T-helper 1 cell (primary cell): ENCODE data around the gene PCDHB7.
"Not testable (repeated sequence)": the region's sequence is repeated elsewhere in the genome, so short reads cannot be mapped to it uniquely, and the experiment has no call there.

Source experiments
- DNase-seq, 5 donors: peaks; one replicate each; pipeline ENCODE4 v3.0.0-alpha.2; 2012 to 2020

PCDHB7 gene

DNA sequence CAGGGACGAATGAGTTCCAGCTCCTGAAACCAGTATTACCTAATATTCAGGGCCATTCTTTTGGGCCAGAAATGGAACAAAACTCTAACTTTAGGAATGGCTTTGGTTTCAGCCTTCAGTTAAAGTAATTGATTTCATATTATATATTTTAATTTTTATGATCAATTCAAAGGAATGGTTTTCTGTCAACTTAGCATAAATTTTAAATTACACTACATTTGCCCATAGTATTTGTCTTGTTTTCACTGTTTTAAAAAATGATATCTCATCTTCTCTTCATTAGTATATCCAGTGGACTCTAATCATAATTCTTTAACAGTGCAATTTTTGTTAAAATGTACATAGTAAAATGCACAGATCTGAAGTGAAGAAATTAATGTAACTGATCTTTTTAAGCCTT, 7.9 kb downstream of the PCDHB7 start:
- DNase-seq = no peak

DNA sequence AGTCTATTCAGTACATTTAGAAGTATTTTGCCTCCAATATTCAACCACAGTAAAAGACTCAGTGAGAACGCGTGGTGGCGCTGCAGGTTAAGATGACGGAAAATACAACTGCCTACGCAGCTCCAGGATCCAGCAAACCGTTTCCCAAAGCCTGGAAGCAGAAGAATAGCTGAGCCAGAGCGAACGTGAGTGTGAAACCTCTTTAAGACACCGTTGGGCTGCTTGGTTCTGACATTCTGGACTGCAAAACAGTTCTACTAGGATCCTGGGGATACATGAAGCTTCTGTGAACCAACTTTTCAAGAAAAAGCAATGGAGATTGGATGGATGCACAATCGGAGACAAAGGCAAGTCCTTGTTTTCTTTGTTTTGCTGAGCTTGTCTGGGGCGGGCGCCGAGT, 9.8 kb downstream of the PCDHB7 start, which contains the start of gene PCDHB16:
TSS of gene PCDHB16 (plus strand) at position 140 of the 400 bp plus-strand sequence. CDS start at position 313, 173 bp downstream.
- no peak for DNase-seq

DNA sequence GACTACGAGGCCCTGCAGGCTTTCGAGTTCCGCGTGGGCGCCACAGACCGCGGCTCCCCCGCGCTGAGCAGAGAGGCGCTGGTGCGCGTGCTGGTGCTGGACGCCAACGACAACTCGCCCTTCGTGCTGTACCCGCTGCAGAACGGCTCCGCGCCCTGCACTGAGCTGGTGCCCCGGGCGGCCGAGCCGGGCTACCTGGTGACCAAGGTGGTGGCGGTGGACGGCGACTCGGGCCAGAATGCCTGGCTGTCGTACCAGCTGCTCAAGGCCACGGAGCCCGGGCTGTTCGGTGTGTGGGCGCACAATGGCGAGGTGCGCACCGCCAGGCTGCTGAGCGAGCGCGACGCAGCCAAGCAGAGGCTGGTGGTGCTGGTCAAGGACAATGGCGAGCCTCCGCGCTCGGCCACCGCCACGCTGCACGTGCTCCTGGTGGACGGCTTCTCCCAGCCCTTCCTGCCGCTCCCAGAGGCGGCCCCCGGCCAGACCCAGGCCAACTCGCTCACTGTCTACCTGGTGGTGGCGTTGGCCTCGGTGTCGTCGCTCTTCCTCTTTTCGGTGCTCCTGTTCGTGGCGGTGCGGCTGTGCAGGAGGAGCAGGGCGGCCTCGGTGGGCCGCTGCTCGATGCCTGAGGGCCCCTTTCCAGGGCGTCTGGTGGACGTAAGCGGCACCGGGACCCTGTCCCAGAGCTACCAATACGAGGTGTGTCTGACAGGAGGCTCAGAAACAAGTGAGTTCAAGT, 11.8 kb downstream of the PCDHB7 start:
- not testable (repeated sequence) for DNase-seq

DNA sequence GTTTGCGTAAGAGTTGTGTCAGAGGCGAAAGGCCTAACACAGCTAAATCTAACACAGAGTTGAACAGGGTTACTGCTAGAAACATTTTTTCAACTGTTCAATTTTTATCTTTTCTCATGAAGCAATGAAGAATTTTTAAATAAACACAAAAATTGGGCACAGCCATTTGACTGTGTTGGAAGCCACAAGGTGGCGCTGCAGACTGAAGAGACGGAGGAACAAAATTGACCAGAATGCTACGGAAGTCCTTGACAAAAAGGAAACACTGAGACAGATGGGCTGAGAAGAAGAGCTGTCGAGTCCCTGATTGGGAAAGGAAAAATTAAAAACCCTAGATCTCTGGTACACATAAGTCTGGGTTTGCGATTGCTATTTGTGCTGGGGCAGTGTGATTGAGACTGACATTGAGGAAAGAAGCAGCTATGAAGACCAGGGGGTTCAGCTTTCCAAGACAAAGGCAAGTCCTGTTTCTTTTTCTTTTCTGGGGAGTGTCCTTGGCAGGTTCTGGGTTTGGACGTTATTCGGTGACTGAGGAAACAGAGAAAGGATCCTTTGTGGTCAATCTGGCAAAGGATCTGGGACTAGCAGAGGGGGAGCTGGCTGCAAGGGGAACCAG, 14.6 kb downstream of the PCDHB7 start, which contains the start of gene PCDHB9:
TSS of gene PCDHB9 (plus strand) at position 265 of the 616 bp plus-strand sequence. CDS start at position 423, 158 bp downstream.
- peak in 3 of 5 donors; percentile 2 to 14 (median 11) for DNase-seq

DNA sequence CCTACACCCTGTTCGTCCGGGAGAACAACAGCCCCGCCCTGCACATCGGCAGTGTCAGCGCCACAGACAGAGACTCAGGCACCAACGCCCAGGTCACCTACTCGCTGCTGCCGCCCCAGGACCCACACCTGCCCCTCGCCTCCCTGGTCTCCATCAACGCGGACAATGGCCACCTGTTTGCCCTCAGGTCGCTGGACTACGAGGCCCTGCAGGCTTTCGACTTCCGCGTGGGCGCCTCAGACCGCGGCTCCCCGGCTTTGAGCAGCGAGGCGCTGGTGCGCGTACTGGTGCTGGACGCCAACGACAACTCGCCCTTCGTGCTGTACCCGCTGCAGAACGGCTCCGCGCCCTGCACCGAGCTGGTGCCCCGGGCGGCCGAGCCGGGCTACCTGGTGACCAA, 16.2 kb downstream of the PCDHB7 start:
- not testable (repeated sequence) for DNase-seq

DNA sequence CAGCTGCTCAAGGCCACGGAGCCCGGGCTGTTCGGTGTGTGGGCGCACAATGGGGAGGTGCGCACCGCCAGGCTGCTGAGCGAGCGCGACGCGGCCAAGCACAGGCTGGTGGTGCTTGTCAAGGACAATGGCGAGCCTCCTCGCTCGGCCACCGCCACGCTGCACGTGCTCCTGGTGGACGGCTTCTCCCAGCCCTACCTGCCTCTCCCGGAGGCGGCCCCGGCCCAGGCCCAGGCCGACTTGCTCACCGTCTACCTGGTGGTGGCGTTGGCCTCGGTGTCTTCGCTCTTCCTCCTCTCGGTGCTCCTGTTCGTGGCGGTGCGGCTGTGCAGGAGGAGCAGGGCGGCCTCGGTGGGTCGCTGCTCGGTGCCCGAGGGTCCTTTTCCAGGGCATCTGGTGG, 16.7 kb downstream of the PCDHB7 start:
- not testable (repeated sequence) for DNase-seq

DNA sequence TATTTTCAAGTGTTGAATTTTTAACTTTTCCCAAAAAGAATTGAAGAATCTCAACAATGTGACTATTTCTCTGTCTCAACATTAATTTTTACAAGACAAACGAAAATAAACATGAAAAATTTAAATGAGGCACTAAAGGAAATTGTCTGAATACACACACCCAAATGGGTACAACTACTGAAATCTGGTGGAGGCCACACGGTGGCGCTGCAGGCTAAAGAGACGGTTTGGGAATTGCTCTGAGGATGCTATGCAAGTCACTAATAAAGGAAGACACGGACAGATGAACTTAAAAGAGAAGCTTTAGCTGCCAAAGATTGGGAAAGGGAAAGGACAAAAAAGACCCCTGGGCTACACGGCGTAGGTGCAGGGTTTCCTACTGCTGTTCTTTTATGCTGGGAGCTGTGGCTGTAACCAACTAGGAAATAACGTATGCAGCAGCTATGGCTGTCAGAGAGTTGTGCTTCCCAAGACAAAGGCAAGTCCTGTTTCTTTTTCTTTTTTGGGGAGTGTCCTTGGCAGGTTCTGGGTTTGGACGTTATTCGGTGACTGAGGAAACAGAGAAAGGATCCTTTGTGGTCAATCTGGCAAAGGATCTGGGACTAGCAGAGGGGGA, 19.8 kb downstream of the PCDHB7 start, which contains the start of gene PCDHB10:
TSS of gene PCDHB10 (plus strand) at position 244 of the 616 bp plus-strand sequence. CDS start at position 444, 200 bp downstream.
- DNase-seq = no peak

DNA sequence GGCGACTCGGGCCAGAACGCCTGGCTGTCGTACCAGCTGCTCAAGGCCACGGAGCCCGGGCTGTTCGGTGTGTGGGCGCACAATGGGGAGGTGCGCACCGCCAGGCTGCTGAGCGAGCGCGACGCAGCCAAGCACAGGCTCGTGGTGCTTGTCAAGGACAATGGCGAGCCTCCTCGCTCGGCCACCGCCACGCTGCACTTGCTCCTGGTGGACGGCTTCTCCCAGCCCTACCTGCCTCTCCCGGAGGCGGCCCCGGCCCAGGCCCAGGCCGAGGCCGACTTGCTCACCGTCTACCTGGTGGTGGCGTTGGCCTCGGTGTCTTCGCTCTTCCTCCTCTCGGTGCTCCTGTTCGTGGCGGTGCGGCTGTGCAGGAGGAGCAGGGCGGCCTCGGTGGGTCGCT, 21.9 kb downstream of the PCDHB7 start:
- not testable (repeated sequence) for DNase-seq

DNA sequence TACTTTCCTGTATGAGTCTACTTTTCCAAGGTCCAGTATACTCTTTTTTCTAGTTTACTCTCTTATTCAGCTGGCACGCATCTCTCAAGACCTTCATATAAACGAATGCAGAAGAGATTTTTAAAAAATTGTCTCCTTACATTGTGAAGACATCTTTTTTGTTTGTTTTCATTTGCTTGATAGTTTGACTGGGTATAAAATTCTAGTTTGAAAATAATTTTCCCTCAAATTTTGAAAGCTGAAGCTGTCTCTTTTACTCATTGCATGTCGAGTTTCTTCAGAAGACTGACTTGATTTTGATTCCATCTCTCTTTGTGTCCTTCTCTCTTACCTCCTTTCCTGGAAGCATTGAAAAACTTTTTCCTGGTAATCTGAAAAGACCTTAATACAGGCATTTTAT, 23.9 kb downstream of the PCDHB7 start:
- DNase-seq = no peak

DNA sequence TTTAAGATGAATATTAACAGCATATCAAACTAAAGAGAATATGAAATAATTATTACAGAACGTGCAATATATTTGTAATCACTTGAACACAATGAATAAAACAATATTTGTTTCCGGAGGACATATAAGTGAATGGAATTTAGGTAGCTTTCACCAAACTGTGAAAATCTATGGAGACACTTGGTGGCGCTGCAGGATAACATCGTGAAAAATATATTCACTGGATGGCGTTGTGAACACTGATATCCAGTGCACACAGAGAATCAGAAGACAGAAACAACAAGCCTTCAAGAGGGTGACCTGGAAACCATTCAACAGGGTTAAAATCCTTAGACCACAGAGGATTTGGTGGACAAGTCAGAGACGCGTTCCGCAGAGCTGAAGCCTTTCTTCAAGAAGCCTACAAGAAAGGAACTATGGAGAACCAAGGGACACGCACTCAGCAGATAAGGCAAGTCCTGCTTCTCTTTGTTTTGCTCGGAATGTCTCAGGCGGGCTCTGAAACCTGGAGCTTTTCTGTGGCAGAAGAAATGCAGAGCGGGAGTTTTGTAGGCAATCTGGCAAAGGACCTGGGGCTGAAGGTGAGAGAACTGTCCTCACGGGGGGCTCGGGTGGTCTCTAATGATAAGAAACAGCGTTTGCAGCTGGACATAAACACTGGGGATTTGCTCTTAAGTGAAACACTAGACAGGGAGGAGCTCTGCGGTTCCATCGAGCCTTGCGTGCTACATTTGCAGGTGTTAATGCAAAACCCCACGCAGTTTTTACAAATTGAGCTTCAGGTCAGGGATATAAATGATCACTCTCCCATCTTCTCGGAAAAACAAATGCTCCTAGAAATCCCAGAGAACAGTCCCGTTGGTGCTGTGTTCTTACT, 27.2 kb downstream of the PCDHB7 start, which contains the start of gene PCDHB11:
TSS of gene PCDHB11 (plus strand) at position 269 of the 877 bp plus-strand sequence. CDS start at position 417, 148 bp downstream.
- DNase-seq = no peak

DNA sequence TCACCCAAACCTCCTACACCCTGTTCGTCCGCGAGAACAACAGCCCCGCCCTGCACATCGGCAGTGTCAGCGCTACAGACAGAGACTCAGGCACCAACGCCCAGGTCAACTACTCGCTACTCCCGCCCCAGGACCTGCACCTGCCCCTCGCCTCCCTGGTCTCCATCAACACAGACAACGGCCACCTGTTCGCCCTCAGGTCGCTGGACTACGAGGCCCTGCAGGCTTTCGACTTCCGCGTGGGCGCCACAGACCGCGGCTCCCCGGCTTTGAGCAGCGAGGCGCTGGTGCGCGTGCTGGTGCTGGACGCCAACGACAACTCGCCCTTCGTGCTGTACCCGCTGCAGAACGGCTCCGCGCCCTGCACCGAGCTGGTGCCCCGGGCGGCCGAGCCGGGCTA, 28.7 kb downstream of the PCDHB7 start:
- DNase-seq = not testable (repeated sequence)

DNA sequence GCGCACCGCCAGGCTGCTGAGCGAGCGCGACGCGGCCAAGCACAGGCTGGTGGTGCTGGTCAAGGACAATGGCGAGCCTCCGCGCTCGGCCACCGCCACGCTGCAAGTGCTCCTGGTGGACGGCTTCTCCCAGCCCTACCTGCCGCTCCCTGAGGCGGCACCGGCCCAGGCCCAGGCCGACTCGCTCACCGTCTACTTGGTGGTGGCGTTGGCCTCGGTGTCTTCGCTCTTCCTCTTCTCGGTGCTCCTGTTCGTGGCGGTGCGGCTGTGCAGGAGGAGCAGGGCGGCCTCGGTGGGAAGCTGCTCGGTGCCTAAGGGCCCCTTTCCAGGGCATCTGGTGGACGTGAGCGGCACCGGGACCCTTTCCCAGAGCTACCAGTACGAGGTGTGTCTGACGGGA, 29.2 kb downstream of the PCDHB7 start:
- not testable (repeated sequence) for DNase-seq

DNA sequence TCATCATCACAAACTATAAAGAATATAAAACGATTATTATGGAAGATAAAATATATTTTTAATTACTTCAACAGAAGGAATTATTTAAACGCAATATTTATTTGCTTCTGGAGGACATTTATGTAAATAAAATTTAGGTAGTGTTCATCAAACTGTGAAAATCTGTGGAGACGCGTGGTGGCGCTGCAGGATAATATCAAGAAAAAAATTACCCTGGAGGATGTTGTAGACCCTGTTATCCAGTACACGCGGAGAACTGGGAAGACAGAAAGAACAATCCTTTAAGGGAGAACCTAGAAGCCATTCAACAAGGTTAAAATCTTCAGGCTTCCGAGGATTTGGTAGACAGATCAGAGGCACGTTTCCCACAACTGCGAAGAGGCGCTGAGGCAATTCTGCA, 36.0 kb downstream of the PCDHB7 start, which contains the start of gene PCDHB12:
TSS of gene PCDHB12 (plus strand) at position 242 of the 400 bp plus-strand sequence. CDS start 189 bp downstream, outside the sequence.
- DNase-seq = no peak

DNA sequence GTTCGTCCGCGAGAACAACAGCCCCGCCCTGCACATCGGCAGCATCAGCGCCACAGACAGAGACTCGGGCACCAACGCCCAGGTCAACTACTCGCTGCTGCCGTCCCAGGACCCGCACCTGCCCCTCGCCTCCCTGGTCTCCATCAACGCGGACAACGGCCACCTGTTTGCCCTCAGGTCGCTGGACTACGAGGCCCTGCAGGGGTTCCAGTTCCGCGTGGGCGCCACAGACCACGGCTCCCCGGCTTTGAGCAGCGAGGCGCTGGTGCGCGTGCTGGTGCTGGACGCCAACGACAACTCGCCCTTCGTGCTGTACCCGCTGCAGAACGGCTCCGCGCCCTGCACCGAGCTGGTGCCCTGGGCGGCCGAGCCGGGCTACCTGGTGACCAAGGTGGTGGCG, 37.8 kb downstream of the PCDHB7 start:
- not testable (repeated sequence) for DNase-seq

DNA sequence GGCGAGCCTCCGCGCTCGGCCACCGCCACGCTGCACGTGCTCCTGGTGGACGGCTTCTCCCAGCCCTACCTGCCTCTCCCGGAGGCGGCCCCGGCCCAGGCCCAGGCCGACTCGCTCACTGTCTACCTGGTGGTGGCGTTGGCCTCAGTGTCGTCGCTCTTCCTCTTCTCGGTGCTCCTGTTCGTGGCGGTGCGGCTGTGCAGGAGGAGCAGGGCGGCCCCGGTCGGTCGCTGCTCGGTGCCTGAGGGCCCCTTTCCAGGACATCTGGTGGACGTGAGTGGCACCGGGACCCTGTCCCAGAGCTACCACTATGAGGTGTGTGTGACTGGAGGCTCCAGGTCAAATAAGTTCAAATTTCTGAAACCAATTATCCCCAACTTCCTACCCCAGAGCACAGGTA, 38.4 kb downstream of the PCDHB7 start:
- not testable (repeated sequence) for DNase-seq

DNA sequence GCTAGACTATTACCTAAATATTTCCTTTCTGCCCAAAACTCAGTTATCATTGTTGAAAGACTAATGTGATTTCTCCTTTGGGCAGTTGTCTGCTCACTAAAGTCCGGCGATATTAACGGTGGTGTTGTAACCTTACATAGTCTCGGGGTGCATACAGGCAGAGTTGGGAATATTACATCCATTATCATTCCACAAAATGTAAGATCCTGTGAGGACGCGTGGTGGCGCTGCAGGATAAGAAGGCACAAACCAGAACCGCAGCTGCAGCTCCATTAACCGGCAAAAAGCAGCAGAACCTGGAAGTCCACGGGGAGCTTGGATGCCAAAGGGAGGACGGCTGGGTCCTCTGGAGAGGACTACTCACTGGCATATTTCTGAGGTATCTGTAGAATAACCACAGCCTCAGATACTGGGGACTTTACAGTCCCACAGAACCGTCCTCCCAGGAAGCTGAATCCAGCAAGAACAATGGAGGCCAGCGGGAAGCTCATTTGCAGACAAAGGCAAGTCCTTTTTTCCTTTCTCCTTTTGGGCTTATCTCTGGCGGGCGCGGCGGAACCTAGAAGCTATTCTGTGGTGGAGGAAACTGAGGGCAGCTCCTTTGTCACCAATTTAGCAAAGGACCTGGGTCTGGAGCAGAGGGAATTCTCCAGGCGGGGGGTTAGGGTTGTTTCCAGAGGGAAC, 41.4 kb downstream of the PCDHB7 start, which contains the start of gene PCDHB13:
TSS of gene PCDHB13 (plus strand) at position 264 of the 684 bp plus-strand sequence. CDS start at position 469, 205 bp downstream.
- DNase-seq = peak in 1 of 5 donors; percentile 8

DNA sequence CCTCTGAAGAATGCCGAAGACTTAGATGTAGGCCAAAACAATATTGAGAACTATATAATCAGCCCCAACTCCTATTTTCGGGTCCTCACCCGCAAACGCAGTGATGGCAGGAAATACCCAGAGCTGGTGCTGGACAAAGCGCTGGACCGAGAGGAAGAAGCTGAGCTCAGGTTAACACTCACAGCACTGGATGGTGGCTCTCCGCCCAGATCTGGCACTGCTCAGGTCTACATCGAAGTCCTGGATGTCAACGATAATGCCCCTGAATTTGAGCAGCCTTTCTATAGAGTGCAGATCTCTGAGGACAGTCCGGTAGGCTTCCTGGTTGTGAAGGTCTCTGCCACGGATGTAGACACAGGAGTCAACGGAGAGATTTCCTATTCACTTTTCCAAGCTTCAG, 42.1 kb downstream of the PCDHB7 start:
- not testable (repeated sequence) for DNase-seq

DNA sequence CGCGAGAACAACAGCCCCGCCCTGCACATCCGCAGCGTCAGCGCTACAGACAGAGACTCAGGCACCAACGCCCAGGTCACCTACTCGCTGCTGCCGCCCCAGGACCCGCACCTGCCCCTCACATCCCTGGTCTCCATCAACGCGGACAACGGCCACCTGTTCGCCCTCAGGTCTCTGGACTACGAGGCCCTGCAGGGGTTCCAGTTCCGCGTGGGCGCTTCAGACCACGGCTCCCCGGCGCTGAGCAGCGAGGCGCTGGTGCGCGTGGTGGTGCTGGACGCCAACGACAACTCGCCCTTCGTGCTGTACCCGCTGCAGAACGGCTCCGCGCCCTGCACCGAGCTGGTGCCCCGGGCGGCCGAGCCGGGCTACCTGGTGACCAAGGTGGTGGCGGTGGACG, 43.1 kb downstream of the PCDHB7 start:
- DNase-seq = not testable (repeated sequence)

DNA sequence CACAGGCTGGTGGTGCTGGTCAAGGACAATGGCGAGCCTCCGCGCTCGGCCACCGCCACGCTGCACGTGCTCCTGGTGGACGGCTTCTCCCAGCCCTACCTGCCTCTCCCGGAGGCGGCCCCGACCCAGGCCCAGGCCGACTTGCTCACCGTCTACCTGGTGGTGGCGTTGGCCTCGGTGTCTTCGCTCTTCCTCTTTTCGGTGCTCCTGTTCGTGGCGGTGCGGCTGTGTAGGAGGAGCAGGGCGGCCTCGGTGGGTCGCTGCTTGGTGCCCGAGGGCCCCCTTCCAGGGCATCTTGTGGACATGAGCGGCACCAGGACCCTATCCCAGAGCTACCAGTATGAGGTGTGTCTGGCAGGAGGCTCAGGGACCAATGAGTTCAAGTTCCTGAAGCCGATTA, 43.6 kb downstream of the PCDHB7 start:
- not testable (repeated sequence) for DNase-seq

DNA sequence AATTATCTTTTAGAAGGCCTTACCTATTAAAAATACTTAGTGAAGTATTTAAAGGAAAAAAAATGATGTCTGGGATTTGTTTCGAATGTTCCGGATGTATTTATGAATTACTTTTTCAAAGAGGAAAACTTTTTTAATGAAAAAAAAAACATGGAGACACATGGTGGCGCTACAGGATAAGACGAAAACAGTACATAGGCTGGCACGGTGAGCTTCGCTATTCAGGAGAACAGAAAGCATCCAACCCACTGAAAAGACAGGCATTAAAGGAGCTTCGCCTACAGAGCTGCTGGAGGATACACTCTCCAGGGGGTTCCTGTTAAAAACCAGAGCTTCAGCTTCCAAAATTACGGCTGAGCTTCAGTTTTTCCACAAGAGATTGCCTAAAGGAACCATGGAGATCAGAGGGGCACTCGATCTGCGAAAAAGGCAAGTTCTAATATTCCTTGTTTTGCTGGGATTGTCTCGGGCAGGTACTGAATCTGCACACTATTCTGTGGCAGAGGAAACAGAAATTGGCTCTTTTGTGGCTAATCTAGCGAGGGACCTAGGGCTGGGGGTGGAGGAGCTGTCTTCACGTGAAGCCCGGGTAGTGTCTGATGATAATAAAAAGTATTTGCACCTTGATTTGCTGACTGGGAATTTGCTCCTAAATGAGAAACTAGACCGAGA, 50.8 kb downstream of the PCDHB7 start, which contains the start of gene PCDHB14:
TSS of gene PCDHB14 (plus strand) at position 232 of the 672 bp plus-strand sequence. CDS start at position 395, 163 bp downstream.
- DNase-seq = no peak
